ENCODE measurements around the gene NUP153. TPM values are rescaled to one million over a fixed set of nuclear protein-coding genes. Genes with fewer than 3 reads are reported as not detected.

Gene NUP153
- total and polyA plus RNA-seq, 9 donors, result 14.2 to 43.4 (median 33.4) TPM

DNA sequence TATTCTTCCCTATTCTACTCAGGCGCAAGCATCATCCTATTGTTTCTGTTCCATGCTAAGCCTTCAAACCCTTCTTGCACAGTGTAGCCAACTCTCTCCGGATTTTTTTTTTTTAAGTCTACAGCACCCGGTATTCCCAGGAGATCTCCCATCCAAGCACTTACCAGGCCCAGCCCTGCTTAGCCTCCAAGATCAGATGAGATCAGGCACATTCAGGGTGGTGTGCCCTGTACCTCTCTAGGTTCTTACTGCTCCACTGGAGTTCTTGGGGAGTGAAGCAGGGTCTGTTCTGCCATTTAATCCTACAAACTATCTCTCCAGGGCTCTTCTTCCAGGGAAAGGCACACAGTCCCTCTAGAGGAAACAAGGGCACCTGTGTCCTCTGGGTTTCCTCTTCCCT lies 14.9 kb upstream of the NUP153 start:
- H3K27me3 ChIP-seq, result no peaks in the 10 kb centered on the region
- 68 to 73% (median 73%) methylated on average over 3 of the region's 3 CpGs for WGBS, 3 donors
- intact Hi-C loops (cut with DNase I), result no loop called here

GRCh38 chr6:17719323-17720041 lies 12.8 kb upstream of the NUP153 start:
- no peak for DNase-seq
- Histone ChIP-seq H3K9me3 (no peaks in the 10 kb centered on the region), H3K27me3 (no peaks in the 10 kb centered on the region), H3K36me3 (no peaks in the 10 kb centered on the region), H3K4me1 (ENCODE audit: insufficient read depth) (no peaks in the 10 kb centered on the region), H3K27ac (no peak overlapping the region), H3K4me3 (no peak overlapping the region)
- TF ChIP-seq EP300 (IDR thresholded peaks at IDR 0.05), result no peak
- no peak for TF ChIP-seq CTCF (IDR thresholded peaks at IDR 0.05)
- TF ChIP-seq POLR2A (IDR thresholded peaks at IDR 0.05), result no peak
- intact Hi-C loops (cut with DNase I), result no loop called here
- WGBS, 3 donors, result 35 to 45% (median 40%) methylated on average over 3 of the region's 3 CpGs

More for the DNA sequence above, 14.9 kb upstream of the NUP153 start:
- H3K4me3 ChIP-seq, result no peak overlapping the region
- DNase-seq, result no peak
- no peak for TF ChIP-seq POLR2A (IDR thresholded peaks at IDR 0.05)
- TF ChIP-seq EP300 (IDR thresholded peaks at IDR 0.05), result no peak
- no peak for TF ChIP-seq CTCF (IDR thresholded peaks at IDR 0.05)
- no peaks in the 10 kb centered on the region for H3K9me3 ChIP-seq
- no peaks in the 10 kb centered on the region for H3K36me3 ChIP-seq
- H3K4me1 ChIP-seq (ENCODE audit: insufficient read depth), result peaks cover 2% of the 10 kb centered on the region
- H3K27ac ChIP-seq, result no peak overlapping the region

- Histone ChIP-seq H3K27me3 (no peaks in the 10 kb centered on the region), H3K9me3 (no peaks in the 10 kb centered on the region), H3K36me3 (no peaks in the 10 kb centered on the region), H3K4me1 (ENCODE audit: insufficient read depth) (no peaks in the 10 kb centered on the region), H3K27ac (no peak overlapping the region), H3K4me3 (no peak overlapping the region)
- no peak for DNase-seq
- intact Hi-C loops (cut with DNase I), result no loop called here
- no peak for TF ChIP-seq CTCF (IDR thresholded peaks at IDR 0.05)
- no peak for TF ChIP-seq EP300 (IDR thresholded peaks at IDR 0.05)
- no peak for TF ChIP-seq POLR2A (IDR thresholded peaks at IDR 0.05)
- WGBS, 3 donors, result 43 to 52% (median 50%) methylated on average over 2 of the region's 2 CpGs
Observed at GRCh38 chr6:17716221-17716620, 9.5 kb upstream of the NUP153 start.

DNA sequence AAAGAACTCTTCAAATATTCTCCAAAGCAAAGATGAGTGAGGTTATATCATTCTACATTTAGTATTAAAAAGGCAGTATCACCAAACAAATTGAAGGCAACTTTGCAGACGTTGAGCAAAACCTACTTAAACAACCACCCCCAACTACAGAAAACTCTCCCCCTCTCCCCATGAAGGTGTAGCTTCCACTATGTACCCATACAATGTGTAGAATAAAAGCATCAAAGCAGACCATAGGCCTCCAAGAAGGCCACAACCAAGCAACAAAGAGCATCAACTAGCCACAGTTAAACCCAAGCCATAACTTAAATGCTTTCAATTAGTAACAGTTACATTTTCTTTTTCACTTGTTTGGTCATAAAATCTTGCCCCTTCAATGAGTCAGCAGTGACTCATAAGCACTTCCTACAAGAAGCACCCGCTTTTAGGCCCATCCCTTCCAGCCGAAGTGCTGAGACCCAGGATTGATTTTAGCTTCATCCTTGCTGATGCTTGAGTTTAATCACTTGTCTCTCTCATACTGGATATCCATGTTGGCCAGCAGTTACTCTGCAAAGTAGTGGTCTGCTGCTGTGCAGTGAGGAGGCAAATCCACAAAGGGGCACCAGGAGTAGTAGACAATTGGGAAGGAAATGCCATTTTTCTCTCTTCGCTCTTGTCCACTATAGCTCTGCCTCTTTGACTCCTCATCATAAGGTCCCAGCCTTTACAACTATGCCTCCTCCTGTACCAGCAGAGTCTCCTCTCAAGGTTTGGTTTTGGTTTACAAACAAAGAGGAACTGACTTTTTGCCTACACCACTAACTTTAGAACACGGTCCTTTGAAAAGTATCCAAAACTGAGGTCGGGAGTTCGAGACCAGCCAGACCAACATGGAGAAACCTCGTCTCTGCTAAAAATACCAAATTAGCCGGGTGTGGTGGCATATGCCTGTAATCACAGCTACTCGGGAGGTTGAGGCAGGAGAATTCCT lies 8.4 kb upstream of the NUP153 start:
- H3K27me3 ChIP-seq, result no peaks in the 10 kb centered on the region
- H3K36me3 ChIP-seq, result no peaks in the 10 kb centered on the region
- no peak for DNase-seq
- no peaks in the 10 kb centered on the region for H3K4me1 ChIP-seq (ENCODE audit: insufficient read depth)
- intact Hi-C loops (cut with DNase I), result no loop called here
- H3K4me3 ChIP-seq, result no peak overlapping the region
- no peak for TF ChIP-seq CTCF (IDR thresholded peaks at IDR 0.05)
- TF ChIP-seq POLR2A (IDR thresholded peaks at IDR 0.05), result no peak
- no peak for TF ChIP-seq EP300 (IDR thresholded peaks at IDR 0.05)
- no peak overlapping the region for H3K27ac ChIP-seq
- WGBS, 3 donors, result 67 to 70% (median 70%) methylated on average over 10 of the region's 10 CpGs
- H3K9me3 ChIP-seq, result no peaks in the 10 kb centered on the region
